Hepatocyte (in vitro differentiated cells): ENCODE measurements around the gene NCL.

Experiments used
- EZH2phosphoT487 ChIP-seq: fragments of 200-600 bp; sonication (generic); IDR thresholded peaks from one replicate; pipeline ENCODE4 v1.6.1; 2018; ENCODE audit warnings: antibody characterized with exemption, mild to moderate bottlenecking, low read depth, moderate library complexity; ENCODE audit not compliant: unreplicated experiment, severe bottlenecking
- TF ChIP-seq, protein P1 (sequence below): fragments of 200-600 bp; sonication (generic); IDR thresholded peaks from 2 replicates; pipeline ENCODE4 v1.5.1; 2016; ENCODE audit warnings: antibody characterized with exemption, mild to moderate bottlenecking; ENCODE audit not compliant: poor library complexity

DNA sequence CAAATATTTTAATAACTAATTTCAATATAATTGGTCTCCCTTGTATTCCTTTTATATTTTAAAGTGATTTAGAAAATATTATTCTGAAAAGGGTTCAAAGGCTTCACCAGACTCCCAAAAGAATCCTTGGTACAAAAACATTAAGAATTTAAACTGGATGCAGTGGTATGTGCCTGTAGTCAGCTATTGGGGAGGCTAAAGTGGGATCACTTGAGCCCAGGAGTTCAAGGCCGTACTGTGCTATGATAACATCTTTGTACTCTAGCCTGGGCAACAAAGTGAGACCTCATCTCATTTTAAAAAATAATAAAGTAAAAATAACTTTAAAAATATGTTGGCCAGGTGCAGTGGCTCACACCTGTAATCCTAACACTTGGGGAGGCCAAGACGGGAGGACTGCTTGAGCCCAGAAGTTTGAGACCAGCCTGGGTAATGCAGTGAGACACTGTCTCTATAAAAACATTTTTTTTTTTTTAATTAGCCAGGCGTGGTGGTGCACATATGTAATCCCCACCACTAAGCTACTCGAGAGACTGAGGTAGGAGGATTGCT is 14.7 kb downstream of the NCL start:
- TF ChIP-seq, protein P1, sequence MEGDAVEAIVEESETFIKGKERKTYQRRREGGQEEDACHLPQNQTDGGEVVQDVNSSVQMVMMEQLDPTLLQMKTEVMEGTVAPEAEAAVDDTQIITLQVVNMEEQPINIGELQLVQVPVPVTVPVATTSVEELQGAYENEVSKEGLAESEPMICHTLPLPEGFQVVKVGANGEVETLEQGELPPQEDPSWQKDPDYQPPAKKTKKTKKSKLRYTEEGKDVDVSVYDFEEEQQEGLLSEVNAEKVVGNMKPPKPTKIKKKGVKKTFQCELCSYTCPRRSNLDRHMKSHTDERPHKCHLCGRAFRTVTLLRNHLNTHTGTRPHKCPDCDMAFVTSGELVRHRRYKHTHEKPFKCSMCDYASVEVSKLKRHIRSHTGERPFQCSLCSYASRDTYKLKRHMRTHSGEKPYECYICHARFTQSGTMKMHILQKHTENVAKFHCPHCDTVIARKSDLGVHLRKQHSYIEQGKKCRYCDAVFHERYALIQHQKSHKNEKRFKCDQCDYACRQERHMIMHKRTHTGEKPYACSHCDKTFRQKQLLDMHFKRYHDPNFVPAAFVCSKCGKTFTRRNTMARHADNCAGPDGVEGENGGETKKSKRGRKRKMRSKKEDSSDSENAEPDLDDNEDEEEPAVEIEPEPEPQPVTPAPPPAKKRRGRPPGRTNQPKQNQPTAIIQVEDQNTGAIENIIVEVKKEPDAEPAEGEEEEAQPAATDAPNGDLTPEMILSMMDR, result no peak
- no peak for TF ChIP-seq EZH2phosphoT487
